Measurements from ENCODE around the gene KCTD6.
"Not testable (repeated sequence)": the region's sequence is repeated elsewhere in the genome, so short reads cannot be mapped to it uniquely, and the experiment has no call there.

KCTD6 gene

GRCh38 chr3:58526515-58526957, 34.6 kb downstream of the KCTD6 start:
- no peak overlapping the region for H3K9ac ChIP-seq (ENCODE audit: low read depth, low read length)

GRCh38 chr3:58527440-58527839, 35.5 kb downstream of the KCTD6 start:
- H3K4me1 ChIP-seq (ENCODE audit: insufficient read depth, low read length) = peaks cover 18% of the 10 kb centered on the region
- not testable (repeated sequence) for H3K36me3 ChIP-seq (ENCODE audit: insufficient read depth, low read length); H3K9me3 ChIP-seq (ENCODE audit: control insufficient read depth, insufficient read depth, low read length); H3K9ac ChIP-seq (ENCODE audit: low read depth, low read length)

More at GRCh38 chr3:58526515-58526957, 34.6 kb downstream of the KCTD6 start:
- no peaks in the 10 kb centered on the region for H3K36me3 ChIP-seq (ENCODE audit: insufficient read depth, low read length)
- H3K9me3 ChIP-seq (ENCODE audit: control insufficient read depth, insufficient read depth, low read length) = no peaks in the 10 kb centered on the region
- H3K4me1 ChIP-seq (ENCODE audit: insufficient read depth, low read length) = peaks cover 27% of the 10 kb centered on the region

DNA sequence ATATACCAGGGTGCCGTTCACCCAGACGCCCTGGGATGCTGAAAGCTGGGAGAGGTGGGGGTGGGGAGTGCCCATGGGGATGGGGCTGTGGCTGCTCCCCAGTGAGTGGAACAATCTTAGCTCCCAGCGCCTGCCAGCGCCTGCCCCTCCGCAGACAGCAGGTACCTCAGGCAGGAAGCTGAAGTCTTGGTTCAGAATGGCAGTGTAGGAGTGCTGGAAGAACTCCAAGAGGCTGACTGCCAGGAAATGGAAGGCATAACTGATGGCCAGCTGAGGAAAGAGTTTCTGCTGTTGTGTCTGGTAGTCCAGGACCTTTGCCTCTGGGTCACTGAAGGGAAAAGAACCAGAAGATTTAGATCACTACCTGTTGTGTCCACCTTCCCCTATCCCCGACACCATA, 36.7 kb downstream of the KCTD6 start:
- no peaks in the 10 kb centered on the region for H3K9me3 ChIP-seq (ENCODE audit: control insufficient read depth, insufficient read depth, low read length)
- no peak overlapping the region for H3K9ac ChIP-seq (ENCODE audit: low read depth, low read length)
- no peaks in the 10 kb centered on the region for H3K36me3 ChIP-seq (ENCODE audit: insufficient read depth, low read length)
- H3K4me1 ChIP-seq (ENCODE audit: insufficient read depth, low read length) = peaks cover 13% of the 10 kb centered on the region; the same call in 1 of the 2 replicates

GRCh38 chr3:58529516-58530353, 37.8 kb downstream of the KCTD6 start:
- Histone ChIP-seq H3K4me1 (ENCODE audit: insufficient read depth, low read length) (peaks cover 13% of the 10 kb centered on the region; the same call in 1 of the 2 replicates), H3K9ac (ENCODE audit: low read depth, low read length) (no peak overlapping the region)

GRCh38 chr3:58530354-58530865, 38.5 kb downstream of the KCTD6 start:
- Histone ChIP-seq H3K9me3 (ENCODE audit: control insufficient read depth, insufficient read depth, low read length) (no peaks in the 10 kb centered on the region), H3K9ac (ENCODE audit: low read depth, low read length) (no peak overlapping the region), H3K4me1 (ENCODE audit: insufficient read depth, low read length) (peaks cover 13% of the 10 kb centered on the region; the same call in 1 of the 2 replicates), H3K36me3 (ENCODE audit: insufficient read depth, low read length) (no peaks in the 10 kb centered on the region)

More at GRCh38 chr3:58529516-58530353, 37.8 kb downstream of the KCTD6 start:
- Histone ChIP-seq H3K9me3 (ENCODE audit: control insufficient read depth, insufficient read depth, low read length) (no peaks in the 10 kb centered on the region), H3K36me3 (ENCODE audit: insufficient read depth, low read length) (no peaks in the 10 kb centered on the region)

- no peak overlapping the region for H3K9ac ChIP-seq (ENCODE audit: low read depth, low read length)
- no peaks in the 10 kb centered on the region for H3K36me3 ChIP-seq (ENCODE audit: insufficient read depth, low read length)
- no peaks in the 10 kb centered on the region for H3K9me3 ChIP-seq (ENCODE audit: control insufficient read depth, insufficient read depth, low read length)
- H3K4me1 ChIP-seq (ENCODE audit: insufficient read depth, low read length) = peaks cover 6% of the 10 kb centered on the region; the same call in 1 of the 2 replicates
Measured at GRCh38 chr3:58531555-58531954, 39.7 kb downstream of the KCTD6 start.

- H3K4me1 ChIP-seq (ENCODE audit: insufficient read depth, low read length) = peaks cover 6% of the 10 kb centered on the region; the same call in 1 of the 2 replicates
- H3K9me3 ChIP-seq (ENCODE audit: control insufficient read depth, insufficient read depth, low read length) = no peaks in the 10 kb centered on the region
- H3K9ac ChIP-seq (ENCODE audit: low read depth, low read length) = no peak overlapping the region
- no peaks in the 10 kb centered on the region for H3K36me3 ChIP-seq (ENCODE audit: insufficient read depth, low read length)
Measured at GRCh38 chr3:58531956-58532355, 40.1 kb downstream of the KCTD6 start.

DNA sequence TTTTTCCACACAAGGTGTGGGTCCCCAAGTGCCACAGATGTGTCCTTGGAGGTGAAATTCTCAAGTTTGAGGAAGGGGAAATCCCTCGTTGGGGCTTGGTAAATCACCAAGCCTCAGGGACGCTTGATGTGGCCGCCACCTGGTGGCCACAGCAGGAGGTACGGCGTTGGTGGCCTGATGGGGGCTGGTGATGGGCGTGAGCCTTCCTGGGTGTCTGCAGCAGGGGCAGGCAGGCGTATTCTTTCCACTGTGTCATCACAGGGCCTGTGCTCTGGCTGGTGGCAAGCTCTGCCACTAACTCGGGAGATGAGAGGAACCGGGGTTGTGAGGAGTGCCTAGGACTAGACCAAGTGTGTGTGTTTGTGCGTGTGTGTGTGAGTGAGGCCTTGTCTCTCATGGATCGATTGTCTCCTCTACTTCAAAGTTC, 40.9 kb downstream of the KCTD6 start:
- H3K9ac ChIP-seq (ENCODE audit: low read depth, low read length) = no peak overlapping the region
- H3K36me3 ChIP-seq (ENCODE audit: insufficient read depth, low read length) = no peaks in the 10 kb centered on the region
- H3K4me1 ChIP-seq (ENCODE audit: insufficient read depth, low read length) = peaks cover 6% of the 10 kb centered on the region; the same call in 1 of the 2 replicates

DNA sequence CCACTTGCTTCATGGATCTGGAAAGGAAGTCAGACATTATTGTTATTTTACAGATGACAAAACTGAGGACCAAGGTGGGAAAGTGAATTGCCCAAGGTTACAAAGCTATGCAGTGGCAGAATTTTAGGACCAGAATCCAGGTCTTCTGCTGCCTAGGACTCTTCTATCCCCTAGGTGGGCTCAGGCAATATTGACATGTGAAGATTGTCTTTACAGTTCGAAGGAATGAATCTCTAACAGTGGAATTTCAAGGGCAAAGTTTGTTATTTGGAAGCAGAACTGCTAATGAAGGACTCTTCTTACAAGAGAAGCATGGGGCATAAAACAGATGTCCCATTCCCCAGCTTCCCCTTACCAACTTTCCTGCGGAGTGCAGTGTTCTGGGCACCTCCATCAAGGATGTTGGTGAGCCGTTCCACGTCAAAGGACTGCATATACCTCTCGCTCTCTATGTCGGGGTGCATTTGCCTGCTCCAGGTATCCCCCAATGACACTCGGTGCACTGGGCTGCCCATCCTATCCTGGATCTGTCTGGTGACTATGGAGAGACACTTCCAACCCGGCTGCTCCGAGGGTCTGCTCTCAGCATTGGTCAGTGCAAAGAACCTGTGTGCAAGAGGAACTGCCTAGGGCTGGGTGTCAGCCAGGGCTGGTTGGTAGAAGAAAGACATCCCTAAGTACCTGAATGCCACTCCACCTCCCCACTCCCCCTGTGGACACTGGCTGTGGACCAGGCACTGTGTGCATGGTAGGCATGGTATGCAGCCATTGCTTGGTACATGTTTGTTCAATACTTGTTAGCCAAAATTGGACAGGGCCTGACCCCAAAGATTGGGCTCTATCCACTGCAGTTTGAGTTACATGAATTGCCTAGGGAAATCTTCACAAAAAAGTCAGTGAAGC, 42.9 kb downstream of the KCTD6 start:
- H3K9ac ChIP-seq (ENCODE audit: low read depth, low read length) = no peak overlapping the region
- no peaks in the 10 kb centered on the region for H3K36me3 ChIP-seq (ENCODE audit: insufficient read depth, low read length)
- peaks cover 3% of the 10 kb centered on the region; the same call in 1 of the 2 replicates for H3K4me1 ChIP-seq (ENCODE audit: insufficient read depth, low read length)
- H3K9me3 ChIP-seq (ENCODE audit: control insufficient read depth, insufficient read depth, low read length) = no peaks in the 10 kb centered on the region; the same call in 1 of the 2 replicates

More for the DNA sequence above, 40.9 kb downstream of the KCTD6 start:
- no peaks in the 10 kb centered on the region for H3K9me3 ChIP-seq (ENCODE audit: control insufficient read depth, insufficient read depth, low read length)

- 0 out of 2 replicates have a peak, but pooled peaks cover 3% of the 10 kb centered on the region for H3K4me1 ChIP-seq (ENCODE audit: insufficient read depth, low read length)
- no peak overlapping the region for H3K9ac ChIP-seq (ENCODE audit: low read depth, low read length)
- H3K9me3 ChIP-seq (ENCODE audit: control insufficient read depth, insufficient read depth, low read length) = no peaks in the 10 kb centered on the region; the same call in 1 of the 2 replicates
- no peaks in the 10 kb centered on the region for H3K36me3 ChIP-seq (ENCODE audit: insufficient read depth, low read length)
Measured at GRCh38 chr3:58535531-58536500, 43.9 kb downstream of the KCTD6 start.

DNA sequence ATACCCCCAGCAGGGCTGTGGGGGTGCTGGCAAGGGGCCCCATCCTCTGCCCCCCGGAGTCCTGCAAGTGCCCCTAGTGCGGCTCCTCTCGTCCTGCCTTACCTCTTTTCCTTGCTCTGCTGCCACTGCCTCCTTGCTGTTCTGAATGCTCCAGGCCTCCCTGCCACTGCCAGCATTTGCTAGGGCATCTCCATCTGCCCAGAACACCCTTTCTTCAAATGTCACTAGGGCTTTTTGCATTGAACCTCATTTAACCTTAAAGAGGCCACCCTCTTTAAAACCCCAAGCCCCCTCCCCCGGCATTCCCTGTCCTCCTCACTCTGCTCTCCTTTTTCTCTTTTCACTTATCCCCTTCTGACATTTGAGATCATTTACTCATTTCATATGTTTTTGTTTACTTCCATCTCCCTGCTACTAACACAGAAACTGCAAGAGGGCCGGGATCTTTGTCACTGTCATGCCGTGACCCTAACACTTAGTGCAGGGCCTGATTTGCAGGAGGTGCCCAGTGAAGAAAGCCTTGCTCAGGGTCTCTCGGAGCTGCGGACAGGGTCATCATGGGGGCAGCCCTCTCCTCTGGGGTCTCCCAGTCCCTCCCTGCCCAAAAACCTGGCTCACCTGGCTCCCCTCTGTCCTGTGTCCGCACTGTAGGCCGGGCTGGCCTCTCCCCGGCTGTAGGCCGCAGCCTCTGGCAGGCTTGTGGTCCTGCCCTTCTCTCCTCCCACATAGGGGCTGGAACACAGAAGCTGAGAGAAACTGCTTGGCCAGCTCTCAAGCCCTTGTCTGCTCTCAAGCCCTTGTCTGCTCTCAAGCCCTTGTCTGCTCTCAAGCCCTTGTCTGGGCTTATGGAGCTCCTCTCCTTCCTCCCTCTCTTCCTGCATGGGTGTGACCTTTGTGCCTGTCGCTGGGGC, 44.9 kb downstream of the KCTD6 start, which contains the start of gene ACOX2:
Gene ACOX2, minus strand, starts transcription at position 690 of the 911 bp plus-strand sequence. CDS start 2,084 bp downstream, outside the sequence.
- Histone ChIP-seq H3K36me3 (ENCODE audit: insufficient read depth, low read length) (no peaks in the 10 kb centered on the region), H3K9ac (ENCODE audit: low read depth, low read length) (no peak within 1 kb of the TSS), H3K9me3 (ENCODE audit: control insufficient read depth, insufficient read depth, low read length) (no peaks in the 10 kb centered on the region; the same call in 1 of the 2 replicates), H3K4me1 (ENCODE audit: insufficient read depth, low read length) (0 out of 2 replicates have a peak, but pooled peaks cover 3% of the 10 kb centered on the region)
